Tibial nerve (tissue), 4 donors: ENCODE data around the gene NCL.

ENCODE experiments used
- CTCF ChIP-seq, 5 experiments: fragments of 200-600 bp in 3 of 5; fragments of 450-650 bp in 2 of 5; sonication (generic) in 3 of 5; IDR thresholded peaks; one replicate each; pipeline ENCODE4 v1.5.1; 2016 to 2019; ENCODE audit warnings: antibody characterized with exemption in 5 of 5, mild to moderate bottlenecking in 3 of 5, moderate library complexity in 2 of 5
- EP300 ChIP-seq, 2 donors: sonication (generic); formaldehyde crosslinking; IDR thresholded peaks; one replicate each; pipeline ENCODE4 v1.6.1; 2017; ENCODE audit warnings: antibody characterized with exemption in 2 of 2, mild to moderate bottlenecking in 1 of 2
- POLR2A ChIP-seq, 2 donors: fragments of 450-650 bp; IDR thresholded peaks; one replicate each; pipeline ENCODE4 v1.6.1; 2017; ENCODE audit warnings: antibody characterized with exemption in 2 of 2, mild to moderate bottlenecking in 2 of 2, moderate library complexity in 2 of 2

- TF ChIP-seq CTCF (IDR thresholded peaks at IDR 0.05): no peak
- no peak for TF ChIP-seq POLR2A (IDR thresholded peaks at IDR 0.05)
- no peak for TF ChIP-seq EP300 (IDR thresholded peaks at IDR 0.05)
Observed at GRCh38 chr2:231489990-231490389, 25.7 kb upstream of the NCL start.
